Keratinocyte (primary cell): ENCODE data around the gene ZCCHC18.

Experiments
- EZH2 ChIP-seq: IDR thresholded peaks from one replicate; pipeline ENCODE4 v1.6.1; 2012; ENCODE audit warnings: inconsistent platforms, mild to moderate bottlenecking, low read length, moderate library complexity
- TF ChIP-seq, protein P1 (sequence below), 3 experiments: IDR thresholded peaks in 1 of 3; conservative IDR thresholded peaks in 1 of 3; optimal IDR thresholded peaks in 1 of 3; 2 replicates in 2 of 3; 3 replicates in 1 of 3; pipeline versions ENCODE3 to v1.5.1; 2011; ENCODE audit warnings: low read length in 3 of 3, mild to moderate bottlenecking in 3 of 3, moderate library complexity in 2 of 3, control low read depth in 1 of 3, inconsistent platforms in 1 of 3; ENCODE audit not compliant: insufficient read depth in 2 of 3; ENCODE audit errors: extremely low read depth in 1 of 3

DNA sequence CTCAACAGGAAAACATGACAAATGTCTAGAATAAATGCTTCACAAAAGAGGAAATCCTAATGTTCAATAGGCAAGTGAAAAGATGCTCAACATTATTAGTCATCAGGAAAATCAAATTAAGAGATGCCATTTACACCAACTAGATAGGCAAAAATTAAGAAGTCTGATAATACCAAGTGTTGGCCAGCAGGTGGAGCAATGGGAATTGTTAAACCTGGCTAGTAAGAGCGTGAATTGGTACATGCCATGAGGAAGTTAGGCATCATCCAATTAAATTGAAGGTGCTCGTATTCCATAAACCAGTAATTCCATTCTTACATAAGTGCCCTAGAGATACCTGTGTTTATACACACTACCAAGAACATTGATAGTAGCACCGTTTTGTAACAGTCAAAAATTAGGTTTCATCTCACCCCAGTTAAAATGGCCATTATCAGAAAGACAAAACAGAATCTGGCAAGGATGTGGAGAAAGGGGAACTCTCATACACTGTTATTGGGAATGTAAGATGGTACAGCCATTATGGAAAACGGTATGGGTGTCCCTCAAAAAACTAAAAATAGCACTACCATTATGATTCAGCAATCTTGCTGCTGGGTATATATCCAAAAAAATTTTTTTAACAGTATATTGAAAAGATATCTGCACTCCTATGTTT lies 14.0 kb upstream of the ZCCHC18 start:
- TF ChIP-seq EZH2 = no peak
- TF ChIP-seq, protein P1, sequence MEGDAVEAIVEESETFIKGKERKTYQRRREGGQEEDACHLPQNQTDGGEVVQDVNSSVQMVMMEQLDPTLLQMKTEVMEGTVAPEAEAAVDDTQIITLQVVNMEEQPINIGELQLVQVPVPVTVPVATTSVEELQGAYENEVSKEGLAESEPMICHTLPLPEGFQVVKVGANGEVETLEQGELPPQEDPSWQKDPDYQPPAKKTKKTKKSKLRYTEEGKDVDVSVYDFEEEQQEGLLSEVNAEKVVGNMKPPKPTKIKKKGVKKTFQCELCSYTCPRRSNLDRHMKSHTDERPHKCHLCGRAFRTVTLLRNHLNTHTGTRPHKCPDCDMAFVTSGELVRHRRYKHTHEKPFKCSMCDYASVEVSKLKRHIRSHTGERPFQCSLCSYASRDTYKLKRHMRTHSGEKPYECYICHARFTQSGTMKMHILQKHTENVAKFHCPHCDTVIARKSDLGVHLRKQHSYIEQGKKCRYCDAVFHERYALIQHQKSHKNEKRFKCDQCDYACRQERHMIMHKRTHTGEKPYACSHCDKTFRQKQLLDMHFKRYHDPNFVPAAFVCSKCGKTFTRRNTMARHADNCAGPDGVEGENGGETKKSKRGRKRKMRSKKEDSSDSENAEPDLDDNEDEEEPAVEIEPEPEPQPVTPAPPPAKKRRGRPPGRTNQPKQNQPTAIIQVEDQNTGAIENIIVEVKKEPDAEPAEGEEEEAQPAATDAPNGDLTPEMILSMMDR (optimal IDR thresholded peaks at IDR 0.05 in 1 of 3, IDR thresholded peaks at IDR 0.05 in 1 of 3, conservative IDR thresholded peaks at IDR 0.05 in 1 of 3; ENCODE audit: extremely low read depth in 1 of 3, insufficient read depth in 2 of 3, low read length in 3 of 3) = peak; percentile 52 to 64 (median 57)
